ENCODE measurements around the gene URB1.
"Not testable (repeated sequence)": the region's sequence is repeated elsewhere in the genome, so short reads cannot be mapped to it uniquely, and the experiment has no call there.

The URB1 gene

GRCh38 chr21:32370998-32371766, 21.6 kb downstream of the URB1 start:
- no peaks in the 10 kb centered on the region for H3K27me3 ChIP-seq (ENCODE audit: insufficient read depth, low read length)
- H3K27ac ChIP-seq (ENCODE audit: low read depth, low read length, poor library complexity, severe bottlenecking): no peak overlapping the region
- H3K4me1 ChIP-seq (ENCODE audit: insufficient read depth, low read length, severe bottlenecking): no peaks in the 10 kb centered on the region
- no peaks in the 10 kb centered on the region for H3K9me2 ChIP-seq (ENCODE audit: low read depth, low read length)
- no peak overlapping the region for H2AFZ ChIP-seq (ENCODE audit: low read length)
- no peaks in the 10 kb centered on the region for H3K79me2 ChIP-seq (ENCODE audit: insufficient read depth, low read length)
- no peak overlapping the region for H3K9ac ChIP-seq (ENCODE audit: low read length)
- TF ChIP-seq CTCF (IDR thresholded peaks at IDR 0.05; ENCODE audit: low read length) (no peak), EZH2 (IDR thresholded peaks at IDR 0.05; ENCODE audit: borderline replicate concordance, low read length) (no peak)
- no peak overlapping the region for H3K4me2 ChIP-seq (ENCODE audit: low read length)
- no peaks in the 10 kb centered on the region for H4K20me1 ChIP-seq (ENCODE audit: insufficient read depth, low read length)
- no peak overlapping the region for H3K4me3 ChIP-seq (ENCODE audit: low read depth, low read length, poor library complexity, severe bottlenecking)
- H3F3A ChIP-seq (ENCODE audit: insufficient read depth, low read length): no peaks in the 10 kb centered on the region
- H3K36me3 ChIP-seq (ENCODE audit: insufficient read depth, low read length): peaks cover 88% of the 10 kb centered on the region
- no peaks in the 10 kb centered on the region for H3K9me3 ChIP-seq (ENCODE audit: low read length)

DNA sequence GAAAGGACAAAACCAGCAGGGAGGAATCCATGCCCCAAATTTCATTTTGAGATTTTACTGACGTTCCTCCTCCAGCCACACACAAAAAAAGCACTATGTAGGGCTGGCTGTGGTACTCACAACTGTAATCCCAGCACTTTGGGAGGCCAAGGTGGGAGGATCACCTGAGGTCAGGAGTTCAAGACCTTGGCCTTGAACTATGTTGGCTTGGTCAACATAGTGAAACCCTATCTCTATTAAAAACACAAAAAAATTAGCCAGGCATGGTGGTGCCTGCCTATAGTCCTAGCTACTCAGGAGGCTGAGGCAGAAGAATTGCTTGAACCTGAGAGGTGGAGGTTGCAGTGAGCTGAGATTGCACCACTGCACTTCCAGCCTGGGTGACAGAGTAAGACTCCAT, 23.9 kb downstream of the URB1 start:
- H3K27me3 ChIP-seq (ENCODE audit: insufficient read depth, low read length); H2AFZ ChIP-seq (ENCODE audit: low read length); H3K4me1 ChIP-seq (ENCODE audit: insufficient read depth, low read length, severe bottlenecking); H3F3A ChIP-seq (ENCODE audit: insufficient read depth, low read length); H3K9me3 ChIP-seq (ENCODE audit: low read length); H3K9ac ChIP-seq (ENCODE audit: low read length); H3K4me3 ChIP-seq (ENCODE audit: low read depth, low read length, poor library complexity, severe bottlenecking); H3K79me2 ChIP-seq (ENCODE audit: insufficient read depth, low read length); H3K4me2 ChIP-seq (ENCODE audit: low read length); H4K20me1 ChIP-seq (ENCODE audit: insufficient read depth, low read length); H3K27ac ChIP-seq (ENCODE audit: low read depth, low read length, poor library complexity, severe bottlenecking); H3K9me2 ChIP-seq (ENCODE audit: low read depth, low read length): not testable (repeated sequence)
- peaks cover 87% of the 10 kb centered on the region for H3K36me3 ChIP-seq (ENCODE audit: insufficient read depth, low read length)

DNA sequence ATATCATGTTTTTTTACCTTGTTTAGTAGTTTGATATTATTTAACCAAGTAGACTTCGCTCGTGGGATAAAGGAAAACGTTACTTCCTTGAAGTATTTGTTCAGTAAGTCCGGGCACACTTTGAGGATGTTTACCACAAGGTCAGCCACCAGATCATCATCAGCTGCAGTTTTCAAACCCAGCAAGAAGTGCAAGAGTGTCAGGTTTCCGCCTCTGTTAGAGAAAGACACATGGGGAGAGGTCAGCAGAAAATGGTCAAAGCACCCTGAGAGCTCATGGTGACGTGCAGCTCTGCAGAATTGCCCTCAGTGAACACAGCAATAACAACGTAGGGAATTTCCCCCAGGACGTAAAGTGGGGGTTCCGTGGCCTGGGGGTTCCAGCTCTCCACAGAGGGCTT, 24.4 kb downstream of the URB1 start:
- TF ChIP-seq CTCF (IDR thresholded peaks at IDR 0.05; ENCODE audit: low read length) (no peak), EZH2 (IDR thresholded peaks at IDR 0.05; ENCODE audit: borderline replicate concordance, low read length) (no peak)
- no peak overlapping the region for H3K9ac ChIP-seq (ENCODE audit: low read length)
- peaks cover 87% of the 10 kb centered on the region for H3K36me3 ChIP-seq (ENCODE audit: insufficient read depth, low read length)
- H3K9me2 ChIP-seq (ENCODE audit: low read depth, low read length): no peaks in the 10 kb centered on the region
- no peaks in the 10 kb centered on the region for H3K4me1 ChIP-seq (ENCODE audit: insufficient read depth, low read length, severe bottlenecking)
- H3K79me2 ChIP-seq (ENCODE audit: insufficient read depth, low read length): no peaks in the 10 kb centered on the region
- H3K9me3 ChIP-seq (ENCODE audit: low read length): no peaks in the 10 kb centered on the region
- H3K4me3 ChIP-seq (ENCODE audit: low read depth, low read length, poor library complexity, severe bottlenecking): no peak overlapping the region
- H3K27ac ChIP-seq (ENCODE audit: low read depth, low read length, poor library complexity, severe bottlenecking): no peak overlapping the region
- H2AFZ ChIP-seq (ENCODE audit: low read length): no peak overlapping the region
- no peaks in the 10 kb centered on the region for H3K27me3 ChIP-seq (ENCODE audit: insufficient read depth, low read length)
- no peak overlapping the region for H3K4me2 ChIP-seq (ENCODE audit: low read length)
- H4K20me1 ChIP-seq (ENCODE audit: insufficient read depth, low read length): no peaks in the 10 kb centered on the region
- H3F3A ChIP-seq (ENCODE audit: insufficient read depth, low read length): no peaks in the 10 kb centered on the region

DNA sequence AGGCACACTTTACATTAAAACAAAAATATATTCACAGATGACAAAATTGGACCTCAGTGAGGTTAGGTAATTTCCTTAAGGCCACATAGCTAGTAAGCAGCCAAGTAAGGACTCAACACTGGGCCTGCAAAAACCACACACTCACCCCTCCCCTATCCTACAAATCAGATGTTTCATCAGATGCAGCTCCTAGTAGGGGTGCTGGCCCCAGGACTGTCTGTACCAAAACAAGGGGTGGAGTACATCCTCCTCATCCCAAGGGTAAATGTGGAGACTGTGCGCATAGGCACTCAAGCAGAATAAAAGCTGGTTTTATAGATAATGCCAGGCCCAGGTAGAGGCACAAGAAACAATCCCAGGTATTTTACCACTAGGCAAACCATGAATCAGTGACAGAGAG, 25.7 kb downstream of the URB1 start:
- Histone ChIP-seq H2AFZ (ENCODE audit: low read length) (no peak overlapping the region), H4K20me1 (ENCODE audit: insufficient read depth, low read length) (no peaks in the 10 kb centered on the region), H3K36me3 (ENCODE audit: insufficient read depth, low read length) (peaks cover 87% of the 10 kb centered on the region), H3K27me3 (ENCODE audit: insufficient read depth, low read length) (no peaks in the 10 kb centered on the region), H3K9me2 (ENCODE audit: low read depth, low read length) (no peaks in the 10 kb centered on the region), H3K79me2 (ENCODE audit: insufficient read depth, low read length) (no peaks in the 10 kb centered on the region), H3F3A (ENCODE audit: insufficient read depth, low read length) (no peaks in the 10 kb centered on the region), H3K4me3 (ENCODE audit: low read depth, low read length, poor library complexity, severe bottlenecking) (no peak overlapping the region), H3K9me3 (ENCODE audit: low read length) (no peaks in the 10 kb centered on the region), H3K9ac (ENCODE audit: low read length) (no peak overlapping the region), H3K4me2 (ENCODE audit: low read length) (no peak overlapping the region), H3K4me1 (ENCODE audit: insufficient read depth, low read length, severe bottlenecking) (no peaks in the 10 kb centered on the region), H3K27ac (ENCODE audit: low read depth, low read length, poor library complexity, severe bottlenecking) (no peak overlapping the region)
- TF ChIP-seq CTCF (IDR thresholded peaks at IDR 0.05; ENCODE audit: low read length) (no peak), EZH2 (IDR thresholded peaks at IDR 0.05; ENCODE audit: borderline replicate concordance, low read length) (no peak)
